Measurements from ENCODE around the gene BBX. TPM values are rescaled to one million over a fixed set of nuclear protein-coding genes. Genes with fewer than 3 reads are reported as not detected.
A peak's percentile ranks its signal among the peaks of the same experiment; 100 is the strongest.

BBX gene
- total RNA-seq (2022) (73.2 and 77.2 TPM in 2 replicates), Bru-seq, nascent RNA (percentile 86 among the genes with signal in this experiment), BruChase-seq, experiment 1, labeled RNA remaining after a 6-hour chase (percentile 82 among the genes with signal in this experiment), BruChase-seq, experiment 2, labeled RNA remaining after a 2-hour chase (percentile 81 among the genes with signal in this experiment)
- long read RNA-seq, full-length matches to known transcripts = 9 of 38 reads
- long read RNA-seq, partial matches to known transcripts = 13 of 38 reads
- long read RNA-seq, other reads (novel, unspliced or antisense) = 16 of 38 reads

DNA sequence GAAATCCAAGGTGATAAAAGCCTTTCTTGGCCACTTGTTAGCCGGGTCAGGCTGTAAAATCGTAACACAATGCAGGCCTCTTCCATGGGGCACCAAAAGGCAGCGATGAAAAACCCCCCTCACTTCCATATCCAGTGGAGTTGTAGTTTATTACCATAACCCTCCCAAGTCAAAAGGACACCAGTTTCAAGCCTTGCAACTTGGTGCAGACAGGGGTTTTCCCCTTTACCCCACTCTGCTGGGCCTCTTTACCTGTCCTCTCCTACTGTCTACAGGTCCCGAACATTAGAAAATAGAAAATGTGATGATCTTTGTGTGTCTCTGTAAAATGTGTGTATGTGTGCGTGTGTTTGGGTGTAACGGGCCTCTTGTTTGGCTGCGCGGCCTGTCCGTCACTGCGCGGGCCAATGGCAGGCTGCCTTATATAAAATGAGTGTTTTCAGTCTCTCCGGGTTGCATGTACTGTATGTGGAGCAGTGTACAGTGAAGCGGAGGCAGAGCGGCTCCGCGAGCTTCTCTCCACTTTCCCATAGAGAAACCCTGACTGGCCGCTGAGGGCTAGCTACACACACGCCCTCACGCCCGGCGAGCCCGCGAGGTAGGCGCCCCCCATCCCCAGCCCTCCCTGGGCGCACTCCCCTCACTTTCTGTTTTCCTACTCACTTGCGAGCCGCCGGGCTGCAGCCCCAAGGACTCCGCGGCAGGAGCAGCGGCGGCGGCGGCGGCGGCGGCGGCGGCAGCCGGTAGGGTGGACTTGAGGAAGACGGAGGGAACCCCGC is at the start of gene BBX:
Gene BBX (plus strand): TSS at position 453 of the 779 bp plus-strand sequence. CDS start 187,499 bp downstream, outside the sequence.
- peaks cover 14% of the 10 kb centered on the region for H3K4me1 Mint-ChIP-seq (ENCODE audit: insufficient read depth, unreplicated experiment)
- H3K36me3 Mint-ChIP-seq (ENCODE audit: insufficient read depth, unreplicated experiment) = peaks cover 14% of the 10 kb centered on the region
- TF ChIP-seq, protein P1, sequence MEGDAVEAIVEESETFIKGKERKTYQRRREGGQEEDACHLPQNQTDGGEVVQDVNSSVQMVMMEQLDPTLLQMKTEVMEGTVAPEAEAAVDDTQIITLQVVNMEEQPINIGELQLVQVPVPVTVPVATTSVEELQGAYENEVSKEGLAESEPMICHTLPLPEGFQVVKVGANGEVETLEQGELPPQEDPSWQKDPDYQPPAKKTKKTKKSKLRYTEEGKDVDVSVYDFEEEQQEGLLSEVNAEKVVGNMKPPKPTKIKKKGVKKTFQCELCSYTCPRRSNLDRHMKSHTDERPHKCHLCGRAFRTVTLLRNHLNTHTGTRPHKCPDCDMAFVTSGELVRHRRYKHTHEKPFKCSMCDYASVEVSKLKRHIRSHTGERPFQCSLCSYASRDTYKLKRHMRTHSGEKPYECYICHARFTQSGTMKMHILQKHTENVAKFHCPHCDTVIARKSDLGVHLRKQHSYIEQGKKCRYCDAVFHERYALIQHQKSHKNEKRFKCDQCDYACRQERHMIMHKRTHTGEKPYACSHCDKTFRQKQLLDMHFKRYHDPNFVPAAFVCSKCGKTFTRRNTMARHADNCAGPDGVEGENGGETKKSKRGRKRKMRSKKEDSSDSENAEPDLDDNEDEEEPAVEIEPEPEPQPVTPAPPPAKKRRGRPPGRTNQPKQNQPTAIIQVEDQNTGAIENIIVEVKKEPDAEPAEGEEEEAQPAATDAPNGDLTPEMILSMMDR (IDR thresholded peaks at IDR 0.05; ENCODE audit: unreplicated experiment) = no peak
- BruUV-seq (replicated peaks) = no TSS peak
- H3K27me3 Mint-ChIP-seq (ENCODE audit: insufficient read depth, unreplicated experiment) = no peaks in the 10 kb centered on the region
- CTCF ChIA-PET = interaction anchor here (1.1 kb wide), 2 partner anchors 56 to 251 kb away, joined by 3 read pairs; no protein-coding TSS in a partner anchor
- DNase-seq (ENCODE audit: unreplicated experiment) = peak; percentile 93
- POLR2A ChIA-PET = interaction anchor here (0.6 to 2.2 kb wide), 10 partner anchors 11 to 286 kb away, joined by 3 to 6 read pairs (median 4); no protein-coding TSS in a partner anchor
- no peaks in the 10 kb centered on the region for H3K9me3 Mint-ChIP-seq (ENCODE audit: unreplicated experiment)
- intact Hi-C loops (cut with micrococcal nuclease) = loop anchor here (1.0 to 10.0 kb wide), 4 partner anchors 91 to 318 kb away; no protein-coding TSS in a partner anchor
- peak within 1 kb of the TSS; percentile 93 for H3K27ac Mint-ChIP-seq (ENCODE audit: low read depth, unreplicated experiment)
- peak within 1 kb of the TSS; percentile 85 for H3K4me3 Mint-ChIP-seq (ENCODE audit: unreplicated experiment)

DNA sequence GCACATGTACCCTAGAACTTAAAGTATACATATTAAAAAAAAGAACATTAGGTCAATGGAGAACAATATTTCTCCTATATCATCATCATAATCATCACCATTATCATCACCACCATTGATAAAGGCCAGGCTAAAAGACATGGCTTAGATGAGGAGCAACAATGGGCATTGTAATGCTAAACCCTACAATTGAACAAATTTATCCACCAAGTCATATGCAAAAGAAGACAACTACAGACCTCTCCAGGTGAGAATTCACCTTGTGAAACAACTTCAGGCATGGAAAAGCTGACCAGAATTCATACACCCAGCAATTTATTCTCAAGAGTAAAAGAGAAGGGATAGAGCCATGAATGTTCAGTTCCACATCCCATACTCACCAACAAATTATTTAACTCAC is 46.3 kb upstream of the BBX start:
- TF ChIP-seq, protein P1 (IDR thresholded peaks at IDR 0.05; ENCODE audit: unreplicated experiment) = no peak
- no peaks in the 10 kb centered on the region for H3K27me3 Mint-ChIP-seq (ENCODE audit: insufficient read depth, unreplicated experiment)
- ChIA-PET POLR2A (no interaction called here), CTCF (no interaction called here)
- no peaks in the 10 kb centered on the region for H3K36me3 Mint-ChIP-seq (ENCODE audit: insufficient read depth, unreplicated experiment)
- H3K9me3 Mint-ChIP-seq (ENCODE audit: unreplicated experiment) = peaks cover 8% of the 10 kb centered on the region
- H3K27ac Mint-ChIP-seq (ENCODE audit: low read depth, unreplicated experiment) = no peak overlapping the region
- BruUV-seq (replicated peaks) = no TSS peak
- no peaks in the 10 kb centered on the region for H3K4me1 Mint-ChIP-seq (ENCODE audit: insufficient read depth, unreplicated experiment)
- DNase-seq (ENCODE audit: unreplicated experiment) = no peak
- H3K4me3 Mint-ChIP-seq (ENCODE audit: unreplicated experiment) = no peak overlapping the region
- intact Hi-C loops (cut with micrococcal nuclease) = no loop called here

DNA sequence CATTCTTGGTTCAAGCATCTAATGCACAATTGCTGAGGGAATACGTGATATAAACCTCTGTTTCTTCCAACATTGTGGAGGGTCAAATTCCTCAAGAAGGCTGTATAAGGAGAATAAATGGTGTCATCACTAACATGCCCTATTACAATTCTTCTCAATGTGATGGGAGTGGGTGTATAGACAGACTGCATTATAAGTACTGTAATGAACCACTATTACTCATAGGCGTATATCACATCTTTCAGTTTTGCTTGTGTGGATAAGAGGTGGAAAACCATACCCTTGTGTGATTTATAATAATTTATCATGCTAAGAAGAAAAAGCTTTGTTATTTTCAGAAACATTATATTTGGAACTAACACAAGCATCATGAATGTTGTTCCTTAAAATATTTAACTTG is 35.3 kb upstream of the BBX start:
- intact Hi-C loops (cut with micrococcal nuclease) = no loop called here
- Mint-ChIP-seq H3K36me3 (ENCODE audit: insufficient read depth, unreplicated experiment) (no peaks in the 10 kb centered on the region), H3K27ac (ENCODE audit: low read depth, unreplicated experiment) (no peak overlapping the region), H3K9me3 (ENCODE audit: unreplicated experiment) (no peaks in the 10 kb centered on the region), H3K4me3 (ENCODE audit: unreplicated experiment) (no peak overlapping the region), H3K27me3 (ENCODE audit: insufficient read depth, unreplicated experiment) (no peaks in the 10 kb centered on the region), H3K4me1 (ENCODE audit: insufficient read depth, unreplicated experiment) (no peaks in the 10 kb centered on the region)
- TF ChIP-seq, protein P1 (IDR thresholded peaks at IDR 0.05; ENCODE audit: unreplicated experiment) = no peak
- DNase-seq (ENCODE audit: unreplicated experiment) = no peak
- ChIA-PET POLR2A (interaction anchor here (0.5 to 0.9 kb wide), 2 partner anchors 14 to 37 kb away, joined by 3 read pairs; no protein-coding TSS in a partner anchor), CTCF (no interaction called here)
- no TSS peak for BruUV-seq (replicated peaks)

DNA sequence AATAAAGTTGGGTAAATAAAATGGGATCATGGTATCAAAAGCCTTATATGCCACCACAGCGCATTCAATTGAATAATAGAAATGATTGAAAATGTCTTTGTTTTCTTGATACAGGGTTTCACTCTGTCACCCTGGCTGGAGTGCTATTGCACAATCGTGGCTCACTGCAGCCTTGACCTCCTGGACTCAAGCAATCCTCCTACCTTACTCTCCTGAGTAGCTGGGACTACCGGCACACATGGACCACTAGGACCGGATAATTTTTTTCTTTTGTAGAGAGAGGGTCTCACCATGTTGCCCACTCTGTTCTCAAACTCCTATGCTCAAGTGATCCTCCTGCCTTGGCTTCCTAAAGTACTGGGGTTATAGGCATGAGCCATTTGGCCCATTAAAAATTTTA is 33.8 kb upstream of the BBX start:
- BruUV-seq (replicated peaks) = no TSS peak
- intact Hi-C loops (cut with micrococcal nuclease) = no loop called here
- CTCF ChIA-PET = no interaction called here
- H3K4me1 Mint-ChIP-seq (ENCODE audit: insufficient read depth, unreplicated experiment) = no peaks in the 10 kb centered on the region
- H3K36me3 Mint-ChIP-seq (ENCODE audit: insufficient read depth, unreplicated experiment) = no peaks in the 10 kb centered on the region
- H3K27ac Mint-ChIP-seq (ENCODE audit: low read depth, unreplicated experiment) = no peak overlapping the region
- POLR2A ChIA-PET = no interaction called here
- peak; percentile 9 for DNase-seq (ENCODE audit: unreplicated experiment)
- no peaks in the 10 kb centered on the region for H3K27me3 Mint-ChIP-seq (ENCODE audit: insufficient read depth, unreplicated experiment)
- no peak overlapping the region for H3K4me3 Mint-ChIP-seq (ENCODE audit: unreplicated experiment)
- TF ChIP-seq, protein P1 (IDR thresholded peaks at IDR 0.05; ENCODE audit: unreplicated experiment) = no peak
- no peaks in the 10 kb centered on the region for H3K9me3 Mint-ChIP-seq (ENCODE audit: unreplicated experiment)
